ENCODE results near the gene JADE1.
A peak's percentile ranks its signal among the peaks of the same experiment; 100 is the strongest.

Gene JADE1

GRCh38 chr4:128775916-128776315 is 33.6 kb upstream of the JADE1 start:
- H3K4me3 ChIP-seq (ENCODE audit: low read depth, low read length), result no peak overlapping the region
- TF ChIP-seq CTCF (IDR thresholded peaks at IDR 0.05; ENCODE audit: control insufficient read depth, extremely low read depth, insufficient read depth), result no peak
- no peak for DNase-seq (ENCODE audit: low read depth)

DNA sequence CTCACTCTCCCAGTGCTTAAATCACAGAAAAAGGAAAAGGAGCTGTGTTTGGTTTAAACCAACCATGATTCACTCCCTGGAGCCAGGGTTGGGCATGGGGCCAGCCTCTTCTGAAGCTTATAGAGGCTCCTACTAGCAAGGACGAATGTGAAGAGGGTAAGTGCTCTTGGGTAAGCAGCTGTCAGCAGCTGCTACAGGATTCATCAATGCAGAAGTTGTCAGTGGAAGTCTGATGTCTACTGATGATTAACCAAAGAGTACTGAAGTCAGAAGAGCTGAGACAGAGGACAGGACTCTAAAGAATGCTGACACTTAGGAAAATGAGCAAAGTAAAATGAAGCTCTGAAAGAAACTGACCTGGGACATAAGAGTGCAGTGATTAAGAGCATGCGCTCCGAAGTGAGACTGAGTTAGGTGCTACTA is 32.7 kb upstream of the JADE1 start:
- DNase-seq (ENCODE audit: low read depth), result no peak
- no peak for TF ChIP-seq CTCF (IDR thresholded peaks at IDR 0.05; ENCODE audit: control insufficient read depth, extremely low read depth, insufficient read depth)
- H3K4me3 ChIP-seq (ENCODE audit: low read depth, low read length), result no peak overlapping the region

GRCh38 chr4:128780688-128781087 is 28.8 kb upstream of the JADE1 start:
- peak; percentile 6 for DNase-seq (ENCODE audit: low read depth)
- no peak overlapping the region for H3K4me3 ChIP-seq (ENCODE audit: low read depth, low read length)
- TF ChIP-seq CTCF (IDR thresholded peaks at IDR 0.05; ENCODE audit: control insufficient read depth, extremely low read depth, insufficient read depth), result no peak

DNA sequence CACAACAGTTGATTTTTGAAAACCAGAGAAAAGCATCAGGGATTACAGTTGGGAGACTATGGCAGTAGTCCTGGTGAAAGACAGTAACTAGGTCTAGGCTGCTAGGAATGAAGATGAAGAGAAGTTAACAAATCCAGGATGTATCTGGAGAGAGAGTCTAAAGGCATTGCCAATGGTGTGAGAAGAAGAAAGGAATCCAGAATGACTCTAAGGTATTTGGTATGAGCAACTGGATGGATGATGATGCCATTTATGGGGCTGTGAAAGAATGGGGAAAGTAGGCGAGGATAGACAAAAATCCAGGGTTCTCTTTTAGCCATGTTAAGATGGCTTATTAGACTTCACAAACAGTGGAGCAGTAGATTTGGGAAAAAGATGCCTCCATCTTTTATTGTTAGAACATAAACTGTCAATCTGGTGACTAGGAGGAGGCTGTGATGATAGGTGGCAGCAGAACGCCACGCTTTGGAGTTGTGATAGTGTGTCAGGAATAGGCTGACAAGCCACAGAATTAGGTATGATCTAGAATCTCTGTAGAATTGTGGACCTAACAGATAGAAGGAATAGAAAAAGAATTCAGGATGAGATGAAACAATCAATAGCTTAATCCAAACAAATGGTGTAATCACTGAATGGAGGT is 27.3 kb upstream of the JADE1 start:
- peak; percentile 33 for TF ChIP-seq CTCF (IDR thresholded peaks at IDR 0.05; ENCODE audit: control insufficient read depth, extremely low read depth, insufficient read depth)
- DNase-seq (ENCODE audit: low read depth), result no peak
- no peak overlapping the region for H3K4me3 ChIP-seq (ENCODE audit: low read depth, low read length)

DNA sequence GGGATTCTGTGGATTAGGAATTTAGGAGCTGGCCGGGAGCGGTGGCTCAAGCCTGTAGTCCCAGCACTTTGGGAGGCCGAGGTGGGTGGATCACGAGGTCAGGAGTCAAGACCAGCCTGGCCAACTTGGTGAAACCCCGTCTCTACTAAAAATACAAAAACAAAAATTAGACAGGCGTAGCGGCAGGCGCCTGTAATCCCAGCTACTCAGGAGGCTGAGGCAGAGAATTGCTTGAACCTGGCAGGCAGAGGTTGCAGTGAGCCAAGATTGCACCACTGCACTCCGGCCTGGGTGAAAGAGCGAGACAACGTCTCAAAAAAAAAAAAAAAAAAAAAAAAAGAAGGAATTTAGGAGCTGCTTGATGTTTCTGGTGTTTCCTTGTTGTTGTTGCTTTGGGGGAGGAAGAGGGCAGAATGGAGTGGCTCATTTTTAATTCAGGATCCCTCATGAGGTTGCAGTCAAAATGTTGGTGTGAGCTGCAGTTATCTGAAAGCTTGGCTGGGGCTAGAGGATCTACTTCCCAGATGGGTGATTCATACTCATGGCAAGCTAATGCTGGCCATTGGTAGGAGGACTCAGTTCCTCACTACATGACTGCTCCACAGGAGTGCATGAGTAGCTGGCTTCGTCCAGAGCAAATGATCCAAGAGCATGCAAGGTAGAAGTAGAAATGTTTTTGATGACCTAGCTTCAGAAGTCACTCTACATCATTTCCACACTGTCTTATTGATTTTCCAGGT is 26.5 kb upstream of the JADE1 start:
- no peak overlapping the region for H3K4me3 ChIP-seq (ENCODE audit: low read depth, low read length)
- DNase-seq (ENCODE audit: low read depth), result no peak
- no peak for TF ChIP-seq CTCF (IDR thresholded peaks at IDR 0.05; ENCODE audit: control insufficient read depth, extremely low read depth, insufficient read depth)

- TF ChIP-seq CTCF (IDR thresholded peaks at IDR 0.05; ENCODE audit: control insufficient read depth, extremely low read depth, insufficient read depth), result no peak
- no peak for DNase-seq (ENCODE audit: low read depth)
Observed at GRCh38 chr4:128787509-128788311, 21.8 kb upstream of the JADE1 start.

More at GRCh38 chr4:128787509-128788311, 21.8 kb upstream of the JADE1 start:
- no peak overlapping the region for H3K4me3 ChIP-seq (ENCODE audit: low read depth, low read length)
